Fibroblast of the aortic adventitia (primary cell): ENCODE measurements around the gene RDH13. TPM values are rescaled to one million over a fixed set of nuclear protein-coding genes. Genes with fewer than 3 reads are reported as not detected.
"Not testable (repeated sequence)": the region's sequence is repeated elsewhere in the genome, so short reads cannot be mapped to it uniquely, and the experiment has no call there.

Source experiments
- DNase-seq: peaks from one replicate; pipeline ENCODE4 v3.0.0-alpha.2; 2010; ENCODE audit warnings: low read depth
- H3K4me3 ChIP-seq: 2 replicates; pipeline ENCODE4 v1.5.1; 2011; ENCODE audit warnings: low read depth, mild to moderate bottlenecking, control low read depth, low read length, moderate library complexity
- total RNA-seq: library from RNA; depleted of rRNA; stranded (reverse); fragments of >200 nt; gene quantifications from 2 replicates; pipeline ENCODE4 v1.2.3, GENCODE V29; 2012; ENCODE audit warnings: low replicate concordance
- TF ChIP-seq, protein P1 (sequence below): IDR thresholded peaks from 2 replicates; pipeline ENCODE4 v1.5.1; 2011; ENCODE audit warnings: mild to moderate bottlenecking, low read length, control low read depth, inconsistent platforms; ENCODE audit not compliant: insufficient read depth

Gene RDH13
- total RNA-seq, 1 donor = 9.1 TPM

- no peak for DNase-seq
- H3K4me3 ChIP-seq = no peak overlapping the region
- TF ChIP-seq, protein P1, sequence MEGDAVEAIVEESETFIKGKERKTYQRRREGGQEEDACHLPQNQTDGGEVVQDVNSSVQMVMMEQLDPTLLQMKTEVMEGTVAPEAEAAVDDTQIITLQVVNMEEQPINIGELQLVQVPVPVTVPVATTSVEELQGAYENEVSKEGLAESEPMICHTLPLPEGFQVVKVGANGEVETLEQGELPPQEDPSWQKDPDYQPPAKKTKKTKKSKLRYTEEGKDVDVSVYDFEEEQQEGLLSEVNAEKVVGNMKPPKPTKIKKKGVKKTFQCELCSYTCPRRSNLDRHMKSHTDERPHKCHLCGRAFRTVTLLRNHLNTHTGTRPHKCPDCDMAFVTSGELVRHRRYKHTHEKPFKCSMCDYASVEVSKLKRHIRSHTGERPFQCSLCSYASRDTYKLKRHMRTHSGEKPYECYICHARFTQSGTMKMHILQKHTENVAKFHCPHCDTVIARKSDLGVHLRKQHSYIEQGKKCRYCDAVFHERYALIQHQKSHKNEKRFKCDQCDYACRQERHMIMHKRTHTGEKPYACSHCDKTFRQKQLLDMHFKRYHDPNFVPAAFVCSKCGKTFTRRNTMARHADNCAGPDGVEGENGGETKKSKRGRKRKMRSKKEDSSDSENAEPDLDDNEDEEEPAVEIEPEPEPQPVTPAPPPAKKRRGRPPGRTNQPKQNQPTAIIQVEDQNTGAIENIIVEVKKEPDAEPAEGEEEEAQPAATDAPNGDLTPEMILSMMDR = no peak
Observed at GRCh38 chr19:55031178-55031577, 31.8 kb downstream of the RDH13 start.

DNA sequence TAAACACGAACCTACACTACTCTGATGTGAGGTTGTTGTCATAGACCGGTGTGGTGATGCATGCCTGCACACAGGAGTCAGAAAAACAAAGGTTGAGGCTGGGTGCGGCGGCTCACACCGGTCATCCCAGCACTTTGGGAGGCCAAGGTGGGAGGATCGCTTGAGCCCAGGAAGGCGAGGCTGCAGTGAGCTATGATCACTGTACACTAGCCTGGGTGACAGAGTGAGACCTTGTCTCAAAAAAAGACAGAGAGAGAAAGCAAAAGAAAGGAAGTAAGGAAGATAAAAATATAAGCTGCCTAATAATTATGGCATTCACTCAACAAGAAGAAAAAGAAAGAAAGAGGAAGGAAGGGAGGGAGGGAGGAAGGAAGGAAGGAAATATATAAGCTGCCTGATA, 34.2 kb downstream of the RDH13 start:
- TF ChIP-seq, protein P1 = no peak
- no peak for DNase-seq
- H3K4me3 ChIP-seq = no peak overlapping the region

GRCh38 chr19:55027472-55028337, 35.2 kb downstream of the RDH13 start:
- no peak overlapping the region for H3K4me3 ChIP-seq
- no peak for DNase-seq
- TF ChIP-seq, protein P1 = no peak

DNA sequence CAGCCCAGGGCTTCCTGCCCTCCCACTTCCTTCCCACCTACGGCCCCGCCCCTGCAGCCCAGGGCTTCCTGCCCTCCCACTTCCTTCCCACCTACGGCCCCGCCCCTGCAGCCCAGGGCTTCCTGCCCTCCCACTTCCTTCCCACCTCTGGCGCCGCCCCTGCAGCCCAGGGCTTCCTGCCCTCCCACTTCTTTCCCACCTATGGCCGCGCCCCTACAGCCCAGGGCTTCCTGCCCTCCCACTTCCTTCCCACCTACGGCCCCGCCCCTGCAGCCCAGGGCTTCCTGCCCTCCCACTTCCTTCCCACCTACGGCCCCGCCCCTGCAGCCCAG, 35.8 kb downstream of the RDH13 start:
- DNase-seq, H3K4me3 ChIP-seq: not testable (repeated sequence)

DNA sequence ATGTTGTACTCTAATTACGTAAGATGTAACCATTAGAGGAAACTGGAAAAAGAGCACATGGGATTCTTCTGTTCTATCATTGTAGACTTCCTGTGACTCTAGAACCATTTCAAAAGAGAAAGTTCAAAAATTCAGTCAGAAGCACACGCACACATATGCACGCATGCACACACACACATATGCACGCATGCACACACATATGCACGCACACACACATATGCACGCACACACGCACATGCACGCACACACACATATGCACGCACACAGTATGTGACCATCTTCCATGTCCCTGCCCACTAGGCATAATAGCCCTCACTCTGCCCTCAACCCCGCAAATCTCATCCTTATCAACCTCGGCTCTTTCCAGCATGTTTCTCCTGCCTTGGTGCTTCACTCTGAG, 38.8 kb downstream of the RDH13 start:
- no peak overlapping the region for H3K4me3 ChIP-seq
- TF ChIP-seq, protein P1 = no peak
- DNase-seq = no peak

- not testable (repeated sequence) for H3K4me3 ChIP-seq, DNase-seq
Observed at GRCh38 chr19:55020351-55020750, 42.6 kb downstream of the RDH13 start.

GRCh38 chr19:55018633-55019032, 44.3 kb downstream of the RDH13 start:
- H3K4me3 ChIP-seq = no peak overlapping the region
- no peak for DNase-seq
- TF ChIP-seq, protein P1 = no peak

DNA sequence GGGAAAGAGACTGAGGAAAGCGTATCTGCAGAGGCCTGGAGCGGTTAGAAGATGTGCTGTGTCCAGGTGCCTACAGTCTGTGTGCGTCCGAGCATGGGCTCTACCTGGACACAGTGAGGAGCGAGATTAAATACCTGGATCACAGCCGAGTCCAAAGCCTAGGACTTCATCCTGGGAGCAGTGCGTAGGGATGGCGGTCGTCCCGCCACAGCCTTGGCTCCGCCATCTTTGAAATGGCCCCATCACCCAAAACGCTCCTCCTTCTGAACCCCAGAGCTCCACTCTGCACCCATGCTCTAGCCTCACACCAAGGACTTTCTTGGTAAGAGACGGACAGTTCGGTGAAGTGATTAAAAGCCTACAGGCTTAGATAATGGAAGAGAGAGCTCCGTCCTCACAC, 44.7 kb downstream of the RDH13 start:
- TF ChIP-seq, protein P1 = no peak
- H3K4me3 ChIP-seq = no peak overlapping the region
- DNase-seq = no peak
